ENCODE measurements around the gene KCNK2.

The KCNK2 gene

GRCh38 chr1:215079456-215079855 is 3.1 kb upstream of the KCNK2 start:
- H3K36me3 Mint-ChIP-seq (ENCODE audit: low read depth), result no peaks in the 10 kb centered on the region
- H3K27ac Mint-ChIP-seq, result no peak overlapping the region
- no peak overlapping the region for H3K4me3 Mint-ChIP-seq
- peaks cover 44% of the 10 kb centered on the region for H3K27me3 Mint-ChIP-seq
- H3K4me1 Mint-ChIP-seq (ENCODE audit: low read depth), result peaks cover 8% of the 10 kb centered on the region
- H3K9me3 Mint-ChIP-seq, result no peaks in the 10 kb centered on the region
- DNase-seq, result no peak

- H3K27ac Mint-ChIP-seq, result no peak overlapping the region
- peaks cover 59% of the 10 kb centered on the region for H3K27me3 Mint-ChIP-seq
- DNase-seq, result no peak
- H3K4me1 Mint-ChIP-seq (ENCODE audit: low read depth), result peaks cover 8% of the 10 kb centered on the region
- peak overlapping the region; percentile 13 for H3K4me3 Mint-ChIP-seq
- H3K9me3 Mint-ChIP-seq, result no peaks in the 10 kb centered on the region
- no peaks in the 10 kb centered on the region for H3K36me3 Mint-ChIP-seq (ENCODE audit: low read depth)
Observed at GRCh38 chr1:215081661-215082531, 641 bp upstream of the KCNK2 start.

- Mint-ChIP-seq H3K36me3 (ENCODE audit: low read depth) (no peaks in the 10 kb centered on the region), H3K4me3 (peak overlapping the region; percentile 9), H3K27me3 (peaks cover 64% of the 10 kb centered on the region), H3K4me1 (ENCODE audit: low read depth) (peaks cover 8% of the 10 kb centered on the region), H3K9me3 (no peaks in the 10 kb centered on the region), H3K27ac (no peak overlapping the region)
- no peak for DNase-seq
Observed at GRCh38 chr1:215083383-215083961, 935 bp downstream of the KCNK2 start.

- Mint-ChIP-seq H3K4me1 (ENCODE audit: low read depth) (peaks cover 8% of the 10 kb centered on the region), H3K27me3 (peaks cover 68% of the 10 kb centered on the region), H3K9me3 (no peaks in the 10 kb centered on the region), H3K27ac (no peak overlapping the region), H3K4me3 (no peak overlapping the region), H3K36me3 (ENCODE audit: low read depth) (no peaks in the 10 kb centered on the region)
- no peak for DNase-seq
Observed at GRCh38 chr1:215084621-215085020, 2.1 kb downstream of the KCNK2 start.

GRCh38 chr1:215087603-215088002 is 5.1 kb downstream of the KCNK2 start:
- no peak for DNase-seq
- Mint-ChIP-seq H3K27me3 (peaks cover 45% of the 10 kb centered on the region), H3K4me3 (no peak overlapping the region), H3K36me3 (ENCODE audit: low read depth) (no peaks in the 10 kb centered on the region), H3K9me3 (no peaks in the 10 kb centered on the region), H3K4me1 (ENCODE audit: low read depth) (peaks cover 4% of the 10 kb centered on the region), H3K27ac (no peak overlapping the region)

GRCh38 chr1:215094381-215094780 is 11.8 kb downstream of the KCNK2 start:
- no peaks in the 10 kb centered on the region for H3K36me3 Mint-ChIP-seq (ENCODE audit: low read depth)
- H3K27ac Mint-ChIP-seq, result no peak overlapping the region
- peaks cover 7% of the 10 kb centered on the region for H3K27me3 Mint-ChIP-seq
- DNase-seq, result no peak
- no peaks in the 10 kb centered on the region for H3K4me1 Mint-ChIP-seq (ENCODE audit: low read depth)
- no peaks in the 10 kb centered on the region for H3K9me3 Mint-ChIP-seq
- no peak overlapping the region for H3K4me3 Mint-ChIP-seq

- Mint-ChIP-seq H3K27ac (no peak overlapping the region), H3K27me3 (peaks cover 6% of the 10 kb centered on the region), H3K36me3 (ENCODE audit: low read depth) (no peaks in the 10 kb centered on the region), H3K4me3 (no peak overlapping the region), H3K9me3 (no peaks in the 10 kb centered on the region), H3K4me1 (ENCODE audit: low read depth) (no peaks in the 10 kb centered on the region)
- no peak for DNase-seq
Observed at GRCh38 chr1:215095524-215095923, 13.0 kb downstream of the KCNK2 start.

- no peak for DNase-seq
- Mint-ChIP-seq H3K36me3 (ENCODE audit: low read depth) (no peaks in the 10 kb centered on the region), H3K9me3 (no peaks in the 10 kb centered on the region), H3K27me3 (peaks cover 4% of the 10 kb centered on the region), H3K27ac (no peak overlapping the region), H3K4me3 (no peak overlapping the region), H3K4me1 (ENCODE audit: low read depth) (no peaks in the 10 kb centered on the region)
Observed at GRCh38 chr1:215101511-215101910, 19.0 kb downstream of the KCNK2 start.

- H3K4me1 Mint-ChIP-seq (ENCODE audit: low read depth), result no peaks in the 10 kb centered on the region
- H3K27me3 Mint-ChIP-seq, result peaks cover 4% of the 10 kb centered on the region
- H3K4me3 Mint-ChIP-seq, result no peak overlapping the region
- H3K9me3 Mint-ChIP-seq, result peaks cover 6% of the 10 kb centered on the region
- H3K36me3 Mint-ChIP-seq (ENCODE audit: low read depth), result no peaks in the 10 kb centered on the region
- H3K27ac Mint-ChIP-seq, result no peak overlapping the region
- no peak for DNase-seq
Observed at GRCh38 chr1:215104283-215104682, 21.7 kb downstream of the KCNK2 start.

GRCh38 chr1:215106067-215106466 is 23.5 kb downstream of the KCNK2 start:
- Mint-ChIP-seq H3K9me3 (peaks cover 6% of the 10 kb centered on the region), H3K27ac (no peak overlapping the region), H3K27me3 (peaks cover 3% of the 10 kb centered on the region), H3K4me1 (ENCODE audit: low read depth) (no peaks in the 10 kb centered on the region), H3K36me3 (ENCODE audit: low read depth) (no peaks in the 10 kb centered on the region), H3K4me3 (no peak overlapping the region)
- no peak for DNase-seq

- Mint-ChIP-seq H3K4me1 (ENCODE audit: low read depth) (peaks cover 1% of the 10 kb centered on the region), H3K9me3 (peaks cover 6% of the 10 kb centered on the region), H3K27ac (no peak overlapping the region), H3K27me3 (peaks cover 4% of the 10 kb centered on the region), H3K4me3 (no peak overlapping the region), H3K36me3 (ENCODE audit: low read depth) (no peaks in the 10 kb centered on the region)
- no peak for DNase-seq
Observed at GRCh38 chr1:215109171-215109570, 26.6 kb downstream of the KCNK2 start.

- DNase-seq, result no peak
- no peak overlapping the region for H3K4me3 Mint-ChIP-seq
- H3K27me3 Mint-ChIP-seq, result peaks cover 4% of the 10 kb centered on the region
Observed at GRCh38 chr1:215111916-215112315, 29.4 kb downstream of the KCNK2 start.

GRCh38 chr1:215113776-215114153 is 31.2 kb downstream of the KCNK2 start:
- Mint-ChIP-seq H3K27me3 (peaks cover 4% of the 10 kb centered on the region), H3K27ac (no peak overlapping the region), H3K9me3 (no peaks in the 10 kb centered on the region), H3K36me3 (ENCODE audit: low read depth) (no peaks in the 10 kb centered on the region), H3K4me3 (no peak overlapping the region), H3K4me1 (ENCODE audit: low read depth) (peaks cover 1% of the 10 kb centered on the region)
- no peak for DNase-seq

More at GRCh38 chr1:215111916-215112315, 29.4 kb downstream of the KCNK2 start:
- Mint-ChIP-seq H3K4me1 (ENCODE audit: low read depth) (peaks cover 1% of the 10 kb centered on the region), H3K36me3 (ENCODE audit: low read depth) (no peaks in the 10 kb centered on the region), H3K27ac (no peak overlapping the region), H3K9me3 (peaks cover 6% of the 10 kb centered on the region)

GRCh38 chr1:215114154-215114933 is 31.8 kb downstream of the KCNK2 start:
- no peak overlapping the region for H3K4me3 Mint-ChIP-seq
- no peak overlapping the region for H3K27ac Mint-ChIP-seq
- no peaks in the 10 kb centered on the region for H3K9me3 Mint-ChIP-seq
- DNase-seq, result no peak
- no peaks in the 10 kb centered on the region for H3K36me3 Mint-ChIP-seq (ENCODE audit: low read depth)
- H3K27me3 Mint-ChIP-seq, result peaks cover 4% of the 10 kb centered on the region
- peaks cover 1% of the 10 kb centered on the region for H3K4me1 Mint-ChIP-seq (ENCODE audit: low read depth)

- H3K36me3 Mint-ChIP-seq (ENCODE audit: low read depth), result no peaks in the 10 kb centered on the region
- peaks cover 4% of the 10 kb centered on the region for H3K27me3 Mint-ChIP-seq
- H3K4me3 Mint-ChIP-seq, result no peak overlapping the region
Observed at GRCh38 chr1:215115760-215116159, 33.2 kb downstream of the KCNK2 start.

More at GRCh38 chr1:215115760-215116159, 33.2 kb downstream of the KCNK2 start:
- no peaks in the 10 kb centered on the region for H3K9me3 Mint-ChIP-seq
- H3K27ac Mint-ChIP-seq, result no peak overlapping the region
- no peak for DNase-seq
- H3K4me1 Mint-ChIP-seq (ENCODE audit: low read depth), result peaks cover 1% of the 10 kb centered on the region

All from activated T-cell treated with anti-CD3 and anti-CD28 coated beads, Interleukin-2, amount 50 U/mL, for 24 hours (primary cell).